HG03159 (cell line): ENCODE results near the gene FAM184A.
"Not testable (repeated sequence)": the region's sequence is repeated elsewhere in the genome, so short reads cannot be mapped to it uniquely, and the experiment has no call there.

Experiments used
- ATAC-seq: cut with Tn5 transposase; IDR thresholded peaks from one replicate; pipeline ENCODE4 v1.9.1; 2021; ENCODE audit warnings: mild to moderate bottlenecking, moderate library complexity; ENCODE audit not compliant: unreplicated experiment

Gene FAM184A

DNA sequence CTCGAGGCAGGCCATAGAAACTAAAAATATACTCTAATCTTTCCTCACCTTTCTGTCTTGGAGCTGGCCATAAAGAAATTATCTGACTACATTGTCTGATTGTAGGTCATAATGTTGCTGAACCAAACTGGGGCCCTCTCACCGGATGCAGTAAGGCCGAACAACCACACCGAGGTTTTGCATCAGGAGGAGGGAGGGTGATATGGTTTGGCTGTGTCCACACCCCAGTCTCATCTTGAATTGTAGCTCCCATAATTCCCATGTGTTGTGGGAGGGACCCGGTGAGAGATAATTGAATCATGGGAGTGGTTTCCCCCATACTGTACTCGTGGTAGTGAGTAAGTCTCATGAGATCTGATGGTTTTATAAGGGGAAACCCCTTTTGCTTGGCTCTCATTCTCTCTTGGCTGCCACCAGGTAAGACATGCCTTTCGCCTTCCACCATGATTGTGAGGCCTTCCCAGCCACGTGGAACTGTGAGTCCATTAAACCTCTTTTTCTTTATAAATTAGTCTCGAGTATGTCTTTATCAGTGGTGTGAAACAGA lies 19.4 kb upstream of the FAM184A start:
- not testable (repeated sequence) for ATAC-seq

- ATAC-seq, result no peak
These were observed 18.5 kb upstream of the FAM184A start for GRCh38 chr6:119096721-119097565.

GRCh38 chr6:119090256-119090655 lies 11.8 kb upstream of the FAM184A start:
- ATAC-seq, result no peak

DNA sequence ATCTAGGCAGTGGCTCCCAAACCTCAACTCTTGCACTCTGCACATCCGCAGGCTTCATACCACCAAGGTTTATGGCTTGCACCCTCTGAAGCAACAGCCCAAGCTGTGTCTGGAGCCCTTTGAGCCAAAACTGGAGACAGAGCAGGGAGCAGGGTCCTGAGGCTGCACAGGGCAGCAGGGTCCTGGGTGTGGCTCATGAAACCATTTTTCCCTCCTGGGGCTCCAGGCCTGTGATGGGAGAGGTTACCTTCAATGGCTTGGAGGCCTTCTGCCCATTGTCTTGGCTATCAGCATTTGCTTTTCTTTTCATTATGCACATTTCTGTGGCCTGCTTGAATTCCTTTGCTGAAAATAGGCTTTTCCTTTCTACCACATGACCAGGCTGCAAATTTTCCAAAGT lies 6.3 kb upstream of the FAM184A start:
- ATAC-seq, result no peak

- ATAC-seq, result no peak
These were observed 4.5 kb upstream of the FAM184A start for GRCh38 chr6:119083007-119083406.

DNA sequence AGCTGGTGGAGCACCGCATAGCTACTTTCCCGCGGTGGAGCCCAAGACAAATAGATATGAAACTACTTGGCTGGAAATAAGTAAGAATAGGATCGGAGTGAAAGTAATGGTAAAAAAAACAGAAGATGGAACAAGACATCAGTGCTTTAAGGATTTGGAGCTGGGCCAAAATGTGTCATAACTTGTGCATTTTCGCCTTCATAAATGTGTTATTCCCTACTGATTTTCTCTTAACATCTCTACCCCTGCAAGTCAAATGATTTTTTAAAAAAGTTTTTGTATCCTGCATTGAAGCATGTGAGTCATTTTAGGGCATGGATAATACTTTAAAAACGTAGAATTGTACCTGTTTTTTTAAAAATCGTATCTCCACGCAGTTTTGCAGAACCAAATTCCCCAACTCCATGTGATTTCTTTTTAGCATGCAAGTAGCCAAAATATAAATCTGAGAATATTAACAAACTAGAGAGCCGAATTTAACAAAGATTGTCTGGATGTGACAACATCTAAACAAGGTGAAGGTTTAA lies 882 bp upstream of the FAM184A start:
- ATAC-seq, result no peak

DNA sequence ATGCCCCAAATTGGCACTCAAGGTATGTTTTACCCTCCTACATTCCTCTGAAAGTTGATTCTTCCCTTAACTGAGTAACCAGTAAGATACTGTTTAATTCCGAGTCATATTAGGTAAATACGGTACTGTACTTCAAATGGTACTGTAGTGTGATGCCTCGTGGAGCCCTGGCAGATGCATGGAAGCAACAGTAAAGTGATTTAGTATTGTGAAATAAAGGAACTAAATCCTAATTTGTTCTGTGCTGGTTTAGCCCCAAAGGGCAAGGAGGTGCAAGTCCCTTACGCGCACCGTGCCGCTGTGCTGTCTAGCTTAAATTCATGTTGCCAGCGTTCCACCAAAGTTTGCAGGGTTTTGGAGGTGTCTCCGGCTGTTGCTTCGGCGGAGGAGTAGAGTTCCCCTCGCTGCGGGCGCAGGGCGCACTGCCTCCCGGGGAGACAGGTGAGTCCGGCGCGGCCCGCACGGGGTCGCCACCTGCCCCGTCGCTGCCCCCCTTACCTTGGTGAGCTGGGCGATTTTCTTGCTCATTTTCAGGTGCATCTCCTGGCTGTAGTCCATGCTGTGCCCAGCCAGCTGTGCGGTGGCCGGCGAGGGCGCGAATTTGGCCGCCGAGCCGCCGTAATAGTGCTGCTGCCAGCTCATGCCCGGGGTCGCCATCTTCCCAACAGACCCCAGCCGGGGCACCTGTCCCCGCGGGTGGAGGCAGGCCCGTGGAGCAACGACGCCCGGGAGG lies 655 bp downstream of the FAM184A start:
- ATAC-seq, result peak; percentile 28

GRCh38 chr6:119077391-119077642 lies 1.1 kb downstream of the FAM184A start:
- ATAC-seq, result no peak

- no peak for ATAC-seq
These were observed 1.7 kb downstream of the FAM184A start for GRCh38 chr6:119076576-119077390.

- ATAC-seq, result no peak
These were observed 2.3 kb downstream of the FAM184A start for GRCh38 chr6:119076173-119076572.

DNA sequence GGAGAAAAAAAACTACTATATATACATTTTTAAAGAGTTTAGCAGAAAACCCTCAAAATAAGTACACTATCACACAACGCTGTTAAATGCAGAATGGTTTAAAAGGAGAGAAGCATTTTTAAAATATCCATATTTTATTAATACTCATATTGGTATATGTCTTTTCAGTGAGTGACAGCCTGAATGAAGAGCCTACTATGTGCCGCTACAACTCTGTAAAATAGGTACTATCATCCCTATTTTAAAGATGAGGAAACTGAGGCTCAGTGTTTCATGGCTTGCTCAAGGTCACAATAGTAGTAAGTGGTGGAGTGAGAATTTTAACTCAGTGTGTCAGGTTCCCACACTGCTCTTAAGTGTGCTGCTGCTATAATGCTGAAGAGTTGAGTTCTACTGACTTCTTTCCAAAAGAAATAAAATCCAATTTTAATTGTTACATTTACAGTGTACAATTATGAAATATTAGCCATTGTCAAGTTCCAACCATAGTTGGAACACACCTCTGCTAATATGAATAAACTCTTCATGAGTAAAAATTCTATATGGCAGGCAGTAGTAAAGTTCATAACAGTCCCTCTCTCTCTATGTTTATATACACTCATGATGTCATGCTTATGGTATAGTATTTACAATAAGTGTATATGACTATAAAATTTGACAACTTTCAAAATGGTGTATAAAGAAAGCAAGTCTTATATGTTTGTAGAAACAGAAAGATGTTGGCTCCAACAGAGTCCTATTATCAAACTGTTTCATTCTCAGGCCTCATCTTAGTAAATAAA lies 3.1 kb downstream of the FAM184A start:
- ATAC-seq, result no peak

DNA sequence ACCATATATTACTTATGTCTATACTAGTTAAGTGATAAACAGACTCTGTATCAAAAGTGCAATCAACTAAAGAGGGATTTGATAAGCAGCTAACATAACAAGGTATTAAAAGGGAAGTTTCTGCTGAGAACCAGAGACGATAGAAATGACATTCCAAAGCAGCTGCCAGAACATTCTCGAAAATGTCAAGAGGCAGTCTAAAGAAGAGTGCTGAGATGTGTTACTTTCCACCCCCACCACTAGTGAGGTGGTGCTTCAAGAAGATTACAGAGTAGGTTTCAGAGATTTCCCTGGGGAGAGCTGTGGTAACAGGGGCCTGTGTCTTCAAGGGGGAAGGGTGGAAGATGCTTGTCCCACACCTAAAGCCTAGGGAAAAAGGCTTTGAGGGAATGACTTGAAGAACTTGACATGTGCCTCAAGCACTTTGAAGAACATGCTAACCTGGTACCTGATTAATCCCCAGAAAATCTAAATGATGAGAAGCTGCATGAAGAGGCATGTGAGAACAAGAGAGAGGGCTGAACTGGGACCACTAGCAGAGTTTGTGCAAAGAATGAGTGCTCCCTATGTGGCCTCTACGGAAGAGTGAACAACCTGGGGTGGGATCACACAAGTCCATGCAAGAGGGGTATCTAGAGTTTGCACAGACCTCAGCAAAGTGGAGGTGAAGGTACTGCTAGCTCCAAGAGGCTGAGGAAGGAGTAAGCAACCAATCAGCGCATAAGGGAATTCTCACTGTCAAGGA lies 5.0 kb downstream of the FAM184A start:
- no peak for ATAC-seq

- no peak for ATAC-seq
These were observed 6.9 kb downstream of the FAM184A start for GRCh38 chr6:119071576-119071975.

- ATAC-seq, result no peak
These were observed 11.4 kb downstream of the FAM184A start for GRCh38 chr6:119067091-119067490.

- no peak for ATAC-seq
These were observed 11.9 kb downstream of the FAM184A start for GRCh38 chr6:119066517-119066916.

DNA sequence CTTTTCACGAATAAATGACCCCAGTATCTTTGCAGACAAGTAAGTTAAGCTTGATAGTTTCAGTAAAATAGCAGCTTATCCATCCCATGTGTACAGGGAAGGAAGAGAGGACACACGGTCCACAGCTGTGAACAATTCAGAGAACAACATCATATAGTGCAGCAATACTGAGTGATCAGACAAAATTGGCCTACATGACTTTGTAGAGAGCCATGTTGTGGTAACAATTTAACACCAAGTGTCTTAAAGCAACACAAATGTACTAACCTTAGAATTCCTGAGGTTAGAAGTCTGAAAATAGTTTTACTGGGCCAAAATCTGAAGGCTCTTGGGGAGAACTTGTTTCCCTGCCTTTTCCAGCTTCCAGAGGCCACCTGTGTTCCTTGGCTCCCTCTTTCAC lies 12.5 kb downstream of the FAM184A start:
- ATAC-seq, result no peak

- ATAC-seq, result no peak
These were observed 13.1 kb downstream of the FAM184A start for GRCh38 chr6:119065382-119065781.

GRCh38 chr6:119063491-119063890 lies 15.0 kb downstream of the FAM184A start:
- ATAC-seq, result no peak

DNA sequence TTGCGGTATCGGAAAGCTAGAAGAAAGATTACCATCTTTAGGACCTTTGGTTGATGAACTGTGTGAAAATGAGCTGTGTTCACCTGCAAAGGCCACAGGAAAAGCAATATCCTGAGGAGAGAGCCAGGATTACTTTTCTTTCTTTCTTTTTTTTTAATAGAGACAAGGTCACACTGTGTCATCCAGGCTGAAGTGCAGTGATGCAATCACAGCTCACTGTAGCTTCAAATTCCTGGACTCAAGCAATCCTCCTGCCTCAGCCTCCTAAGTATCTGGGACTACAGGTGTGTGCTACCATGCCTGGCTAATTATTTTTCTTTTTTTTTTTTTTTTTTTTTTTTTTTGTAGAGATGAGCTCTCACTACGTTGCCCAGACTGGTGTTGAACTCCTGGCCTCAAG lies 17.2 kb downstream of the FAM184A start:
- ATAC-seq, result no peak
